Mucosa of descending colon (tissue), 3 donors: ENCODE results near the gene ZNF576. TPM values are rescaled to one million over a fixed set of nuclear protein-coding genes. Genes with fewer than 3 reads are reported as not detected.

Experiments used
- ATAC-seq: fragments of 200-7000 bp; cut with Tn5 transposase; one replicate; pipeline ENCODE4 v1.9.1; 2020; ENCODE audit warnings: mild to moderate bottlenecking, moderate library complexity
- DNase-seq, 3 donors: peaks; one replicate each; pipeline ENCODE4 v3.0.0-alpha.2; 2020
- H3K36me3 ChIP-seq: fragments of 200-600 bp; one replicate; pipeline ENCODE4 v1.8.0; 2021; ENCODE audit warnings: low read depth, mild to moderate bottlenecking
- H3K4me1 ChIP-seq: fragments of 200-600 bp; one replicate; pipeline ENCODE4 v1.8.0; 2021; ENCODE audit warnings: low read depth, mild to moderate bottlenecking
- H3K4me3 ChIP-seq: fragments of 200-600 bp; one replicate; pipeline ENCODE4 v1.8.0; 2021; ENCODE audit warnings: mild to moderate bottlenecking
- H3K9me3 ChIP-seq: fragments of 200-600 bp; one replicate; pipeline ENCODE4 v1.8.0; 2021; ENCODE audit warnings: mild to moderate bottlenecking
- intact Hi-C, 2 donors: fragments of 100-400 bp; cut with DNase I in 1 of 2; cut with micrococcal nuclease in 1 of 2; formaldehyde crosslinking; loops; one replicate each; pipeline versions ENCODE4 v1.11.0 to v1.11.1; 2022; cut with DNase I, micrococcal nuclease
- total RNA-seq, 3 donors: library from RNA; stranded (reverse); fragmentation: NEBNext Ultra II Directional in 2 of 3; extraction: Animal tissue kit (Norgen Biotek cat#: 25700) in 2 of 3; gene quantifications; one replicate each; pipeline versions ENCODE4 v1.2.1 to v1.2.4, GENCODE V29; 2021 to 2023
- TF ChIP-seq, protein P1 (sequence below): fragments of 200-600 bp; IDR thresholded peaks from one replicate; pipeline ENCODE4 v1.8.0; 2022; ENCODE audit warnings: antibody characterized with exemption, mild to moderate bottlenecking
- donor health status: DM: no; HTN: no; CAD: no; lungs with moderate emphysema.
- donor health status: DM: no; HTN: no; CAD: no.
- donor health status: DM: no; HTN: yes; CAD: no.

Gene ZNF576
- total RNA-seq, 3 donors from 2014 or later: 15.4 to 18.9 (median 16.3) TPM

GRCh38 chr19:43626838-43627237 lies 30.4 kb downstream of the ZNF576 start:
- DNase-seq (no peak), ATAC-seq (no peak)
- no peaks in the 10 kb centered on the region for H3K36me3 ChIP-seq
- no peaks in the 10 kb centered on the region for H3K9me3 ChIP-seq
- intact Hi-C loops: no loop called here
- no peak overlapping the region for H3K4me3 ChIP-seq
- TF ChIP-seq, protein P1, sequence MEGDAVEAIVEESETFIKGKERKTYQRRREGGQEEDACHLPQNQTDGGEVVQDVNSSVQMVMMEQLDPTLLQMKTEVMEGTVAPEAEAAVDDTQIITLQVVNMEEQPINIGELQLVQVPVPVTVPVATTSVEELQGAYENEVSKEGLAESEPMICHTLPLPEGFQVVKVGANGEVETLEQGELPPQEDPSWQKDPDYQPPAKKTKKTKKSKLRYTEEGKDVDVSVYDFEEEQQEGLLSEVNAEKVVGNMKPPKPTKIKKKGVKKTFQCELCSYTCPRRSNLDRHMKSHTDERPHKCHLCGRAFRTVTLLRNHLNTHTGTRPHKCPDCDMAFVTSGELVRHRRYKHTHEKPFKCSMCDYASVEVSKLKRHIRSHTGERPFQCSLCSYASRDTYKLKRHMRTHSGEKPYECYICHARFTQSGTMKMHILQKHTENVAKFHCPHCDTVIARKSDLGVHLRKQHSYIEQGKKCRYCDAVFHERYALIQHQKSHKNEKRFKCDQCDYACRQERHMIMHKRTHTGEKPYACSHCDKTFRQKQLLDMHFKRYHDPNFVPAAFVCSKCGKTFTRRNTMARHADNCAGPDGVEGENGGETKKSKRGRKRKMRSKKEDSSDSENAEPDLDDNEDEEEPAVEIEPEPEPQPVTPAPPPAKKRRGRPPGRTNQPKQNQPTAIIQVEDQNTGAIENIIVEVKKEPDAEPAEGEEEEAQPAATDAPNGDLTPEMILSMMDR: no peak
- H3K4me1 ChIP-seq: no peaks in the 10 kb centered on the region

- no peak for DNase-seq
- no peaks in the 10 kb centered on the region for H3K4me1 ChIP-seq
- TF ChIP-seq, protein P1: no peak
- no peaks in the 10 kb centered on the region for H3K9me3 ChIP-seq
- no peaks in the 10 kb centered on the region for H3K36me3 ChIP-seq
- ATAC-seq: no peak
- no peak overlapping the region for H3K4me3 ChIP-seq
- intact Hi-C loops: no loop called here
Observed at GRCh38 chr19:43628646-43629326, 32.4 kb downstream of the ZNF576 start.

- Histone ChIP-seq H3K4me3 (no peak overlapping the region), H3K4me1 (no peaks in the 10 kb centered on the region), H3K9me3 (no peaks in the 10 kb centered on the region), H3K36me3 (no peaks in the 10 kb centered on the region)
- DNase-seq: no peak
- intact Hi-C loops: loop anchor here in 1 of 2 donors (10.0 kb wide), 1 partner anchor 77 kb away; no protein-coding TSS in a partner anchor
- TF ChIP-seq, protein P1: no peak
- no peak for ATAC-seq
Observed at GRCh38 chr19:43631491-43631890, 35.1 kb downstream of the ZNF576 start.

DNA sequence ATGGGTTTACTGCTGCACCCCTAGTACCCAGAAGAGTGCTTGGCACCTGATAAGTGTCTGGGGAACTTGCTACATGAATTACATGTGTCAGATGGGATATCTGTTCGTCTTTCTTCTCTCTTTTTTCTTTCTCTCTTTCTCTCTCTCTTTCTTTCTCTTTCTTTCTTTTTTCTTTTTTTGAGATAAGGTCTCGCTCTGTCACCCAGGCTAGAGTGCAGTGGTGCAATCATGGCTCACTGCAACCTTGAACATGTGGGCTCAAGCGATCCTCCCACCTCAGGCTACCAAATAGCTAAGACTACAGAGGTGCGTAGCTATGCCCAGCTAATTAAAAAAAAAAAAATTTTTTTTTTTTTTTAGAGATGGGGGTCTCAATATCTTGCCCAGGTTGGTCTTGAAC lies 37.1 kb downstream of the ZNF576 start:
- H3K4me1 ChIP-seq: no peaks in the 10 kb centered on the region
- H3K4me3 ChIP-seq: no peak overlapping the region
- H3K36me3 ChIP-seq: no peaks in the 10 kb centered on the region
- intact Hi-C loops: loop anchor here in 1 of 2 donors (10.0 kb wide), 1 partner anchor 79 kb away; no protein-coding TSS in a partner anchor
- no peaks in the 10 kb centered on the region for H3K9me3 ChIP-seq
- TF ChIP-seq, protein P1: no peak
- DNase-seq: no peak
- no peak for ATAC-seq

DNA sequence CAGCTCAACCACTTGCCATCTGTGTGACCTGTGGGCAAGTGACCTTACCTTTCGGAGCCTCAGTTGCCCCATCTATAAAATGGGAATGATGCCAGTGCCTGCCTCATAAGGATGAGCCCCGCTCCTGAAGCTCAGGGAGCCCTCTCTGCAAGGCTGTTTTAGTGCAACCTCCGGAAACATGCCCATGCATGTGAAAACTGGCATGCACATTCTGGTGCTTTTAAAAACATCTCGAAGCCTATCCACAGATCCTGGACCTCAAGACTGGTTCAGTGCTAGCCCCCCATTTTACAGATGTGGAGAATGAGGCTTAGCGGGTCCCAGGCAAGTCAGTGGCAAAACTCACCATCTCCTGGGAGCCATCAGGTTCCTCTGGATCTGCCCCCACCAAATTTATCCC lies 37.7 kb downstream of the ZNF576 start:
- no peak for ATAC-seq
- TF ChIP-seq, protein P1: no peak
- no peaks in the 10 kb centered on the region for H3K4me1 ChIP-seq
- H3K9me3 ChIP-seq: no peaks in the 10 kb centered on the region
- H3K4me3 ChIP-seq: no peak overlapping the region
- intact Hi-C loops: loop anchor here in 1 of 2 donors (10.0 kb wide), 1 partner anchor 79 kb away; no protein-coding TSS in a partner anchor
- no peaks in the 10 kb centered on the region for H3K36me3 ChIP-seq
- no peak for DNase-seq
